GM10248 (cell line): ENCODE results near the gene LMNTD1.

ENCODE experiments used
- CTCF ChIA-PET: fragments of 300-600 bp; sonication (Branson Sonifier 250); formaldehyde crosslinking; extraction: SDS; loops from one replicate; lab custom pipeline; 2021; ENCODE audit warnings: antibody characterized with exemption; lab: Yijun Ruan, JAX
- POLR2A ChIA-PET: fragments of 350-650 bp; sonication (Branson Sonifier 250); formaldehyde crosslinking; extraction: SDS; loops from one replicate; lab custom pipeline; 2020; ENCODE audit warnings: antibody characterized with exemption; lab: Yijun Ruan, JAX
- DNase-seq: peaks from one replicate; pipeline ENCODE4 v3.0.0; 2012; ENCODE audit errors: extremely low spot score
- CTCF ChIP-seq: IDR thresholded peaks from 2 replicates; pipeline ENCODE4 v1.5.1; 2012; ENCODE audit warnings: mild to moderate bottlenecking, low read depth; ENCODE audit errors: extremely low read depth, missing control alignments, control extremely low read depth

LMNTD1 gene

DNA sequence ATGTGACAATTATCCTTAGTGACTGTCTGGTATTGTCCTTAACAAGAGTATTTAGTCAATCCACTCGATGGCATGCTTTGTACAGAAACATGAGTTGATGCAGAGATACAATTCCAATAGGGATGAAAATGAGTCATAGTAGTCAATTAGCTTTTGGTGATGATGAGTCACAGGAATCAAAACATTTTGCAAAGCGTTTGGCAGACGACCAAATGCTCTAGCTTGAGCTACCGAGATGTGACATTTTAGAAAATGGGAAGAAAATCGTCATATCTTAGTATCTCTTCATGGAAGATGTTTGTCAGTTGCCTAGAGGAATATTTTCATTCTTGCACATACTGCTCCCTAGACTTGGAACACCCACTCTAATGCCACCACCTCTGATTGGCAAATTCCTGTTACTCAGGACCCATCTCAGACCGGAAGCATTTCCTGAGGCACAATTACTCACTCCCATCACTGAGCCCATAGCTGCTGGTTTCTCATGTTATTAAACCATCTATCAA lies 95.0 kb downstream of the LMNTD1 start:
- DNase-seq: no peak
- CTCF ChIA-PET: interaction anchor here (0.8 kb wide), 1 partner anchor 39 kb away, joined by 3 read pairs; no protein-coding TSS in a partner anchor

DNA sequence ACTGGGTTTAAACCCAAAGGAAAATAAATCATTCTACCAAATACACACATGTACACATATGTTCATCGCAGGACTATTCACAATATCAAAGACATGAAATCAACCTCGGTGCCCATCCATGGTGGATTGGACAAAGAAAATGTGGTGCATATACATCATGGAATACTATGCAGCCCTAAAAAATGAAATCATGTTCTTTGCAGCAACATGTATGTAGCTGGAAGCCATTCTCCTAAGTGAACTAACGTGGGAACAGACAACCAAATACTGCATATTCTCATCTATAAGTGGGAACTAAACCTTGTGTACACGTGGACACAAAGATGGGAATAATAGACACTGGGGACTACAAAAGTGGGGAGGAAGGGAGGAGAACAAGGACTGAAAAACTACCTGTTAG lies 96.6 kb downstream of the LMNTD1 start:
- POLR2A ChIA-PET: no interaction called here
- TF ChIP-seq CTCF: no peak
- CTCF ChIA-PET: no interaction called here
- no peak for DNase-seq

More for the DNA sequence above, 95.0 kb downstream of the LMNTD1 start:
- POLR2A ChIA-PET: no interaction called here
- no peak for TF ChIP-seq CTCF

DNA sequence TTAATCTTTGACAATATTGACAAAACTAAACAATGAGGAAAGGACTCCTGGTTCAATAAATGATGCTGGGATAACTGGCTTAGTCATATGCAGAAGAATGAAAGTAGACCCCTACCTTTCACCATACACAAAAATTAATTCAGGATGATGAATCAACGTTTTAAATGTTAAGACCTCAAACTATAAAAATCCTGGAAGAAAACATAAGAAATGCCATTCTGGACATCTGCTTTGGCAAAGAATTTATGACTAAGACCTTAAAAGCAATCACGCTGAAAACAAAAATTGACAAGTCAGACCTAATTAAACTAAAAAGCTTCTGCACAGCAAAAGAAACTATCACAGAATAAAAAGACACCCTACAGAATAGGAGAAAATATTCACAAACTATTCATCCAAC lies 97.4 kb downstream of the LMNTD1 start:
- ChIA-PET POLR2A (no interaction called here), CTCF (no interaction called here)
- no peak for DNase-seq
- TF ChIP-seq CTCF: no peak

DNA sequence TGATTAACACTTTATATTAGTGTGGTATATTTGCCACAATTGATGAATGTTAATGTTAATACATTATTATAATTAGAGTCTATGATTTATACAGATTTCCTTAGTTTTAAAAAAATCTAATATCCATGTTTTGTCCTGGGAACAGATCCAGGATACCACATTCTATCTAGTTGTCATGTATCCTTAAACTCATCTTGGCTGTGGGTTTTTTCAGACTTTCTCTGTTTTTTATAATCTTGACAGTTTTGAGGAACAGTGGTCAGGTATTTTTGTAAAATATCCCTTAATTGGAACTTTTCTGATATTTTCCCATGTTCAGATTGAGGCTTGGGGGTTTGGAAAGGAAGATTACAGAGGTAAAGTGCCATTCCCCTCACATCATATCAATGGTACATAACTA lies 104.1 kb downstream of the LMNTD1 start:
- no peak for DNase-seq
- POLR2A ChIA-PET: no interaction called here
- CTCF ChIA-PET: no interaction called here
- no peak for TF ChIP-seq CTCF

DNA sequence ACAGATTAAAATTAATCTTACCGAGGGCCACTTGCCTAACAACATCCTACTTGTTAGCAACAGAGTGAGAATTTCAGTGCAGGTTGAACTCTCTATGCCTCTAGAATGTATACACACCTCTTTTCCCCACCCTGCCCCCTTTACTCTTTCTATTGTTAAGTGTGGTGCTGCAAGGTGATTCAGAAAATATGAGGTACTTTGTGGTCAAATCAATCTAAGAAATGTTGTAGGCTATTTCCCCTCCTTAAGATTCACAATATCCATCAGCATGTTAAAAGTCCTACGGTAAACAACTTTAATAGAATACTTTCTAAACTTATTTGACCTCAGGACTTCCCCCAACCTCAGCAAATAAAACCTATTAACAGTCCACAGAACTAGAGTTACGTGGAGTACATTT lies 106.0 kb downstream of the LMNTD1 start:
- ChIA-PET CTCF (no interaction called here), POLR2A (no interaction called here)
- DNase-seq: no peak
- TF ChIP-seq CTCF: no peak

- TF ChIP-seq CTCF: no peak
- ChIA-PET POLR2A (no interaction called here), CTCF (interaction anchor here (1.0 to 1.8 kb wide), 6 partner anchors 8 to 592 kb away, joined by 3 to 5 read pairs (median 4); no protein-coding TSS in a partner anchor)
Observed at GRCh38 chr12:25438638-25439037, 114.4 kb downstream of the LMNTD1 start.

More at GRCh38 chr12:25438638-25439037, 114.4 kb downstream of the LMNTD1 start:
- DNase-seq: no peak
